Right ventricle myocardium superior (tissue), 1 donor: ENCODE results near the gene PROM1. TPM values are rescaled to one million over a fixed set of nuclear protein-coding genes. Genes with fewer than 3 reads are reported as not detected.

Experiments used
- ATAC-seq: fragments of 200-7000 bp; cut with Tn5 transposase; one replicate; pipeline ENCODE4 v1.9.1; 2020; ENCODE audit warnings: mild to moderate bottlenecking; ENCODE audit not compliant: poor library complexity
- DNase-seq: peaks from one replicate; pipeline ENCODE4 v3.0.0-alpha.2; 2020
- intact Hi-C: fragments of 100-400 bp; cut with DNase I; formaldehyde crosslinking; loops from one replicate; pipeline ENCODE4 v1.11.2; 2022
- total RNA-seq: library from RNA; stranded (reverse); fragmentation: NEBNext Ultra II Directional; extraction: Animal tissue kit (Norgen Biotek cat#: 25700); gene quantifications from one replicate; pipeline ENCODE4 v1.2.1, GENCODE V29; 2021
- donor health status: DM: no; HTN: yes; CAD: no; lungs with severe emphysema.

The PROM1 gene
- total RNA-seq, 1 donor from 2014 or later, result 2.1 TPM

DNA sequence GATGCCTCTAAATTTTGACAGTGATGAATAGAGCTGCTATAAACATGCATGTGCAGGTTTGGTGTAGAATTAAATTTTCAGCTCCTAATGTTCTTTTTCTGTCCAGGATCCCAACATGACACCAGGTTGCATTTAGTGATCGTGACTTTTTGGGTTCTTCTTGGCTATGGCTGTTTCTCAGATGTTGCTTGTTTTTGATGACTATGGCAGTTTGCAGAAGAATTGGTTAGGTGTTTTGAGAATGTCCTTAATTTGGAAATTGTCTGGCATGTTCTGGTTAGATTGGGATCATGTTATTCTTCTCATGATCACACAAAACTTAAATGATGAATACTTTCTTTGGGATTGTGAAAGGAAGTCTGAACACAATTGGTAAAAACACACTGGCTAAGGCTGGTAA is 141.5 kb downstream of the PROM1 start:
- ATAC-seq (no peak), DNase-seq (no peak)
- intact Hi-C loops, result no loop called here

DNA sequence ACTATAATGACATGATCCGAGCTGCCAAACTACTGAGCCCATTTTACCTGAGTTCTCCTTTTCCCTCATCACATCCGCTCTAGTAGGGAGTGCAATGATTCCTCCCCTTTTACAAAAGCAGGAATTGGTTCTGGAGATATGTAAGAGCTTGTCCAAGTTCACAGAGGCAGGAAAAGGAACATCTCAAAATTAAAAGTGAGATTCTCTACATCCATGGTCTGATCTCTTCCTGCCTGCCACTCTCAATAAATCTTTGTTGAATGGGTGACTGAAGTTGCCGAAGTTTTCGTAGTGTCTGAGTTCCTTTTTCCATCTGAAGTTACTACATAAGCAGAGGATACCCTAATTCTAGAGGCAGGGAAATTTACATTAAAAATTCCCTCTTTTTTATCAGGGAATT is 145.2 kb downstream of the PROM1 start, which contains the start of gene FGFBP1:
TSS of gene FGFBP1 (minus strand) at position 101 of the 400 bp plus-strand sequence. CDS start 2,108 bp downstream, outside the sequence.
- DNase-seq, result no peak
- intact Hi-C loops, result no loop called here
- no peak for ATAC-seq

- no peak for DNase-seq
- intact Hi-C loops, result no loop called here
- no peak for ATAC-seq
Measured at GRCh38 chr4:15938182-15938581, 145.6 kb downstream of the PROM1 start.

DNA sequence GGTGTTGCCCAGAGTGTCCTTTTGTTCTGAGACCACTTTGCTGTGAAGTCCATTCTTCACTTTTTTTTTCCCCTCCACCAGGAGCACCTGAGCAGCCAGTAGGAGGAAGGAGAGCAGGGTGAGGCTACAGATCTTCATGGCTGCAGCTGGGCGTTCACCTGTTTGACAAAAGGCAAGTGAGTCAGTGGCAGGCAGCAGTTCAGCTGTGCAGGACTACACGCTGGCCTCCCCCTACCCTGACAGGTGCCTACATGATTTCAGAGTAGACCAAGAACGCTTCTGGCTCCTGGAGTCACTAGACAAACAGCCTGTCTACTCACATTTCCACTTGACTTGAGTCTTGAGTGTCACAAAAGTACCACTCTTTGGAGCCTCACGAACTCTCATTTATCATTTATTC is 147.3 kb downstream of the PROM1 start:
- no peak for DNase-seq
- intact Hi-C loops, result no loop called here
- ATAC-seq, result no peak

GRCh38 chr4:15935504-15936402 is 148.1 kb downstream of the PROM1 start:
- DNase-seq (no peak), ATAC-seq (no peak)
- intact Hi-C loops, result no loop called here

- no peak for DNase-seq
- no peak for ATAC-seq
- intact Hi-C loops, result no loop called here
Measured at GRCh38 chr4:15934259-15934658, 149.6 kb downstream of the PROM1 start.

GRCh38 chr4:15931451-15932210 is 152.2 kb downstream of the PROM1 start:
- DNase-seq, result no peak
- intact Hi-C loops, result no loop called here

DNA sequence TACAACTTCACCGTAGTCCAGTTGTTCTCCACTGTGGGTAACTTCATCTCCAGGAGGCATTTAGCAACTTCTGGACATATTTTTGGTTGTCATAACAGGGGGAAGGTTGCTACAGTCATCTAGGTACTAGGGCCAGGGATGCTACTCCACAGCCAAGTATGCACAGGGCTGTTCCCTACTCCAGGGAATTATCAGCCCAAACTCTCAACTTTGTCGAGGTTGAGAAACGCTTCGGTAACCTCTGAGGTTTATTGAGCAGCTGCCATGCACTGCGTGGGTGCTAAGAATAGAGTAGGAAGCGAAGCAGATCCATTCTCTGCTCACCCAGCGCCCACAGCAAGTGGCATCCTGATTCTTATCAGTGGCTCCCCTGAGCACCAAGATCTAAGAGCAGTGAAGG is 153.5 kb downstream of the PROM1 start:
- intact Hi-C loops, result no loop called here
- DNase-seq, result no peak
- ATAC-seq, result no peak

More at GRCh38 chr4:15931451-15932210, 152.2 kb downstream of the PROM1 start:
- no peak for ATAC-seq

- intact Hi-C loops, result no loop called here
- DNase-seq (no peak), ATAC-seq (no peak)
Measured at GRCh38 chr4:15929540-15929939, 154.3 kb downstream of the PROM1 start.

DNA sequence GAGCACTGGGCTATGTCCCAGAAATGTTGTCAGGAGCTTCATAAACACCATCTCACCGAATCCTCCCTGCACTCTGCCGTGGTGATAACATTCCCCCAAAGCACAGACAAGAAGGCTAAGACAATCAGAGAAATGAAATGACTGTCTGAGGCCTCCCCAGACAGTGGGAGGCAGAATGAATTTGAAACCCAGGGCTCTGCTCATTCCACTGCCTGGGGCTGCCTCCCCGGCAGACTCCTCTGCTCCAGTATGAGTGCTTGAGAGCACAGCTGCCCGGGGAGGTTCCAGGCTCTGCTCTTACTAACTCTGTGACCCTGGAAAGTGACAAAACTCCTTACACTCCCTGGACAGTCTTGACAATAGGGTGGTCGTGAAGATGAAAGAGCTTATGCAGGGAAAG is 154.9 kb downstream of the PROM1 start:
- no peak for DNase-seq
- intact Hi-C loops, result no loop called here
- no peak for ATAC-seq

DNA sequence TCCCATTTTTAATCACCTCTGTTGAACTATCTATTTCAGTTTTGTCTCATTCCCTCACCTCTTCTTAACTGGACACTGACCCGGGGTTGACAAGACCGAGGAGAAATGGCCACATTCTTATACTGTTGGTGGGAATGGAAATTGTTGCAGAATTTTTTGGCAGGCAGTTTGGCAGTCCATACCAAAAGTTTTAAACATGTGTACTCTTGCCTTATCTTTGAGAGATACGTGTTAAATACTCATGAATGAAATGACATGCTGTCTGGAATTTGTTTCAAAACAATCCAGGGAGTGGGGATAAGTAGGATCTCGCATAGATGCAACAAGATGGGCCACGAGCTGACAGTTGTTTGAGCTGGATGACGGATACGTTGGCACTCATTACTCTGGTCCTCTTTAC is 157.3 kb downstream of the PROM1 start:
- ATAC-seq, result no peak
- DNase-seq, result no peak

DNA sequence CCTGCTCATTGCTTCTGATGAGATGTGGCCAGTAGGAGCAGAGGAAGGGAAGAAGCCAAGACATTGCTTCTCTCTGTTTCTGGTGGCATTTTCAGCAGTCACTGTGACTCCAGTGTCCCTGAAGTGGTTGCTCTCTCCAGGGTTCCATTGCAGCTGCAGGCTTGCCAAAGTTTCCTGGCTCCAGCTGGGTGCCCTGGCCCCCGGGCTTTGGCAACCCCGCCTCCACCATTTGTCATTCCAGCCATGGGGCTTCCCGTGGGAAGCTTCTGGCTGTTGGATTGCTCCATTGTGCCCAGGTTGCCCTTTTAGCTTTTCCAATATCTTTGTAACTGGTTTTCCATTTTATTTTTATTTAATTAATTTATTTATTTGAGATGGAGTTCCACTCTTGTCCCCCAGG is 158.0 kb downstream of the PROM1 start:
- DNase-seq (no peak), ATAC-seq (no peak)
- intact Hi-C loops, result no loop called here

More for the DNA sequence above, 157.3 kb downstream of the PROM1 start:
- intact Hi-C loops, result no loop called here

DNA sequence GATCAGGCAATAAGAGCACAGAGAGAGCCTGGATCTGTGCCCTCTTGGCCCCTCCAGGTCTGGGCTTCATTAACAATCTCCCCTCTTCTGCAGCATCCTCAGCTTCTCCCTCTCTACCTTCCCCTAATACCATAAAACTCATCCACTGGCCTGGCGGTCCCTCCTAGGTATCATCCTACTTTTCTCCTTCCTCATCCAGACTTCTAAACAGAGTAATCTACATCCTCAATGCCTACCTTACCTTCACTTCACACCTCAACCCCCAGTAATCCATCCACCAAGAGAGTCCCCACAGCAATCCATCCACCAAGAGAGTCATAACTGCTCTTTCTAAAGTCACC is 162.3 kb downstream of the PROM1 start:
- intact Hi-C loops, result no loop called here
- no peak for DNase-seq

GRCh38 chr4:15920723-15921591 is 162.9 kb downstream of the PROM1 start:
- intact Hi-C loops, result no loop called here
- DNase-seq (peak; percentile 50), ATAC-seq (peak; percentile 34)

More for the DNA sequence above, 162.3 kb downstream of the PROM1 start:
- ATAC-seq, result no peak

DNA sequence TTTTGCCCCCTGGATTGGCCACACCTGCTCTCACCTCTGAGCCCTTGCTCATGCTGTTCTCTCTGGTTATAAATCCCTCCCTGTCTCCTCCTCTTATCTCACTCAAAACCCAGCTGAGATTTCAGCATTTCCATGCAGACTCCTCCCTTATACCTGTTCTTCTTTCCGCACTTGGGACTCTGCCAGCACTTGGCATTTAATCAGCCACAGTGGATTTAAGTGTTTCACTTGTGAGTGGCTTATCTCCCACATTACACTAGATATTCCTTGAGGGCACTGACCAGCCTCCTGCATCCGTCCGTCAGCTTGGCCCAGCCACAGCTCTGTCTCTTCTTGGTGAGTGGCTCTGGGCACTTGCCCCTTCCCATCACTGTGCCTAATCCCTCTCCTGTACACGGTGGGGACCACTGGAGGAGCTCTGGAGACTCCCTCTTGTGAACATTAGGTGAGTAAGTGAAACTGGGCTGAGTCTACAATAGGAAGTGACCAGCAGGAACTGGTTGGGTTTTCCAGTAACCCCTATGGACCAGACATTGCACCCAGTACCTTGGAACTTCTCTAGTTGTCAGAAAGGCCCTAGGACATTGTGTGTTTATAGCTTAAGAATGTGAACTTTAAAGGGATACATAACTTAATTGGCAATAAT is 165.2 kb downstream of the PROM1 start:
- ATAC-seq (no peak), DNase-seq (no peak)
- intact Hi-C loops, result no loop called here
